Hindlimb muscle (tissue), 1 donor: Measurements from ENCODE around the gene FOXA3. TPM values are rescaled to one million over a fixed set of nuclear protein-coding genes. Genes with fewer than 3 reads are reported as not detected.

Experiments used
- polyA plus RNA-seq: library from polyadenylated mRNA; unstranded; fragments of 120-200 nt; gene quantifications from one replicate; pipeline ENCODE4 v1.2.1, GENCODE V29; 2013; ENCODE audit not compliant: insufficient read length

The FOXA3 gene
- polyA plus RNA-seq, 1 donor, result not detected

Other genes with a start within 250 kb of the FOXA3 start
- 13.1 TPM for gene EML2, start 224.9 kb upstream of the FOXA3 start, polyA plus RNA-seq
- 1.7 TPM for gene GIPR, start 196.1 kb upstream of the FOXA3 start, polyA plus RNA-seq
- gene SNRPD2, start 172.4 kb upstream of the FOXA3 start, polyA plus RNA-seq, result 238 TPM
- 4.0 TPM for gene QPCTL, start 171.7 kb upstream of the FOXA3 start, polyA plus RNA-seq
- gene FBXO46, start 133.4 kb upstream of the FOXA3 start, polyA plus RNA-seq, result 16.2 TPM
- gene MEIOSIN, start 130.9 kb upstream of the FOXA3 start, polyA plus RNA-seq, result not detected
- 32.1 TPM for gene SIX5, start 95.1 kb upstream of the FOXA3 start, polyA plus RNA-seq
- gene DMPK, start 81.8 kb upstream of the FOXA3 start, polyA plus RNA-seq, result 399 TPM
- gene DMWD, start 71.5 kb upstream of the FOXA3 start, polyA plus RNA-seq, result 57.6 TPM
- gene RSPH6A, start 49.0 kb upstream of the FOXA3 start, polyA plus RNA-seq, result not detected
- gene SYMPK, start 1.2 kb upstream of the FOXA3 start, polyA plus RNA-seq, result 40.3 TPM
- gene IRF2BP1, start 21.8 kb downstream of the FOXA3 start, polyA plus RNA-seq, result 20.8 TPM
- 4.8 TPM for gene MYPOP, start 38.3 kb downstream of the FOXA3 start, polyA plus RNA-seq
- gene NANOS2, start 50.5 kb downstream of the FOXA3 start, polyA plus RNA-seq, result not detected
- gene NOVA2, start 109.5 kb downstream of the FOXA3 start, polyA plus RNA-seq, result 5.0 TPM
- 9.0 TPM for gene CCDC61, start 131.1 kb downstream of the FOXA3 start, polyA plus RNA-seq
- gene PGLYRP1, start 158.7 kb downstream of the FOXA3 start, polyA plus RNA-seq, result 0.83 TPM
- gene IGFL4, start 176.7 kb downstream of the FOXA3 start, polyA plus RNA-seq, result 5.7 TPM